GM15510 (cell line): Measurements from ENCODE around the gene SLC16A11.

Experiments
- POLR2A ChIP-seq: IDR thresholded peaks from 3 replicates; pipeline ENCODE4 v1.6.1; 2011; ENCODE audit warnings: borderline replicate concordance; ENCODE audit not compliant: insufficient read length; ENCODE audit errors: extremely low read depth

Gene SLC16A11

GRCh38 chr17:7019839-7020519, 23.9 kb downstream of the SLC16A11 start:
- TF ChIP-seq POLR2A: no peak

- TF ChIP-seq POLR2A: no peak
These were observed 24.5 kb downstream of the SLC16A11 start for GRCh38 chr17:7019367-7019766.

GRCh38 chr17:7018331-7018964, 25.4 kb downstream of the SLC16A11 start:
- TF ChIP-seq POLR2A: no peak

- no peak for TF ChIP-seq POLR2A
These were observed 26.1 kb downstream of the SLC16A11 start for GRCh38 chr17:7017827-7018200.

- TF ChIP-seq POLR2A: no peak
These were observed 26.7 kb downstream of the SLC16A11 start for GRCh38 chr17:7016886-7017826.

GRCh38 chr17:7016418-7016817, 27.5 kb downstream of the SLC16A11 start:
- no peak for TF ChIP-seq POLR2A

DNA sequence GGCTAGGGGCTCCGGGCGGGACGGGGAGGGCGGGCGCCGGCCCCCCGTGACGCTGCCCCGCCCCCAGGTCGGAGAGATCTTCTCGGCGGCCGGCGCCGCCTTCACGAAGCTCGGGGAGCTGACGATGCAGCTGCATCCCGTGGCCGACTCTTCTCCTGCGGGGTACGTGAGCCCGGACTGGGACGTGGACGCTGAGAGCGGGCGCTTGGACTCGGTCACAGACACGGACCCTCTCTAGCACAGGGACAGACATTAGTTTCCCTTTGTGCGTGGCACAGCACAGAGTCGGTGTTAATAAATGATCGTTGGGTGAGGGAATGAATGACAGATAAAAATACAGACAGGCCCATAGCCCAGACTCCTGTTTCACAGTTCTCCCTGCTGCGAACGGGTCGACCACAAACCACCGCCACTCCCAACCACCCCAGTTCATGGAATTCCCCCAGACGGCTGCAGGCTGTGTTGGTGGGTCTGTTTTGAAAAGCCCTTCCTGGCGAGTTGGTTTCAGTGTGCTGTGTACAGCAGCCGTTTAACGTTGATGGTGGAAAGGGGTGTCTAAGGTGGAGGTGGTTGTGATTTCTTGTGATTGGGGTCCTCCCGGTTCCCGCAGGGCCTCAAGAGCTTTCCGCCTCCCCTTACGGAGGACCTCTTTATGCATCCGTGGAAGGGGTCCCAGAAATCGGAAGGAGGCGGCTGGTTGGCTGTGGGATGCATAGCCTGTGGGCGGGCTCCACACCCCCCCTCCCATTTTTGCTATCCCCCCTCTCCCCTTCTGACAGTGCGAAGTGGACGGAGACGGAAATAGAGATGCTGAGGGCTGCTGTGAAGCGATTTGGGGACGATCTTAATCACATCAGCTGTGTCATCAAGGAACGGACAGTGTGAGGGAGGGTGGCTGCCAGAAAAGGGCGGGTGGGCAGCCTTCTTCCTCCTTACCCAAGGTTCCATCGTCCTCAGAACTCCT, 28.6 kb downstream of the SLC16A11 start:
- TF ChIP-seq POLR2A: peak; percentile 65

DNA sequence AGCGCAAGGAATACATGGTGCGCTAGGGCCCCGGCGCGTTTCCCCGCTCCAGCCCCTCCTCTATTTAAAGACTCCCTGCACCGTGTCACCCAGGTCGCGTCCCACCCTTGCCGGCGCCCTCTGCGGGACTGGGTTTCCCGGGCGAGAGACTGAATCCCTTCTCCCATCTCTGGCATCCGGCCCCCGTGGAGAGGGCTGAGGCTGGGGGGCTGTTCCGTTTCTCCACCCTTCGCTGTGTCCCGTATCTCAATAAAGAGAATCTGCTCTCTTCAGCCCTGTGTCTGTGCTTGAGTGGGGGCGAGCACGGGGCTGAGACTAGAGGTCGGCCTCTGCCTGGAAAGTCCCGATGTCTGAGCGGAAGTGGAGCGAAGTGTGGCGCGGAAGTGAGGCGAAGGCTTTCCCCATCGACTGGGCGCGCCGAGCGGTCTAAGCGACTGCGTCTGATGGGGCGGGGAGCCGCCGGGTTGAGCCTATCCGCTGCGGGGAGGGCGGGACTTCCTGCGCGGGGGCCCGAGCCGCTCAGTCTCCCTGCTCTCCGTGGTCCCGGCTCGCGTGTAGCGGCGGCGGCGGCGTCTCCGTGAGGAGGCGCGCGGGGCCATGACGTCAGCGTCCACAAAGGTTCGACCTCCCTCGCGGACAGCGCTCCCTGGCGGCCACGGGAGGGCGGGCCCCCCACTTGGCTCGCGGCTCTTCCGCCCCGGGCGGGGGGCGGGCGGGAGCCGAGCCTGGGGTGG, 29.5 kb downstream of the SLC16A11 start:
- TF ChIP-seq POLR2A: peak; percentile 84

DNA sequence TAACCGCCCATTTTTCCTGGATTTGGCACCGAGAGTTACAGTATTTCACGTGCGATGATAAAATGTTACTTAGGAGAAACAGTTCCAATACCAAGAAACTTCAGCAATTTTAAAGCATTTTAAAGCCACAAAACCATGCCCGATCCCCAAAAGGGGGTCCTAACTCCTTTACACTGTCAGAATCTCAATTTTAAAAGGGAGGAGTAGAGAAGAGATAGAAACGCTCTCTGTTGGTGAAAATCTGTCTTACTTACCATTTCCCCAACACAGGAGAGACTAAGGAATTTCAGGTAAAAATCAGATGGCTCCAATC, 32.0 kb downstream of the SLC16A11 start:
- no peak for TF ChIP-seq POLR2A

DNA sequence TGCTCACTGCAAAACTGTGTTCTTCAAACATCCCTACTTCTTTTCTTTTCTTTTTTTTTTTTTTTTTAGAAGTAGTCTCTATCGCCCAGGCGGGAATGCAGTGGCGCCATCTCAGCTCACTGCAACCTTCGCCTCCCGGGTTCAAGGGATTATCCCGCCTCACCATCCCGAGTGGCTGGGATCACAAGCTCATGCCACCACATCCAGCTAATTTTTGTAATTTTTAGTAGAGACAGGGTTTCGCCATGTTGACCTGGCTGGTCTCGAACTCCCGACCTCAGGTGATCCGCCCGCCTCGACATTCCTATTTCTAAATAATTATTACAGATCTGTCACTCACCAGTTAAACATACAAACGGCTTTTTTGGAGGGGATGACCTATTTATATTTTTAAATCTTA, 32.5 kb downstream of the SLC16A11 start:
- TF ChIP-seq POLR2A: no peak

DNA sequence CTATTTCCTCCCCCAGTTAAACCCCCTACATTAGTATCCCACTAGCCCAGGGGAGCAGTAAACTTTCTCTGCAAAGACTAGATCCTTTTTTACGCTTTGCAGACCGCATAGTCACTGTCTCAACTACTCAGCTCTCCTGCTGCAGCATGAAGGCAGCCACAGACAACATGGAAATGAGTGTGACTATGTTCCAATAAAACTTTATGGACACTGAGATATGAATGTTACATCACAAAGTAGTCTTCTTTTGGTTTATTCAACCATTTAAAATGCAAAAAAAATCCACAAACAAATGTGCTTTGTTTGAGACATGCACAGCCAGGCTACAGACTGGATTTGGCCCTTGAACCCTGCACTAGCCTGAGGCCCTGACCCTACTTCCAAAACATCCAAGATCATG, 33.4 kb downstream of the SLC16A11 start:
- no peak for TF ChIP-seq POLR2A

DNA sequence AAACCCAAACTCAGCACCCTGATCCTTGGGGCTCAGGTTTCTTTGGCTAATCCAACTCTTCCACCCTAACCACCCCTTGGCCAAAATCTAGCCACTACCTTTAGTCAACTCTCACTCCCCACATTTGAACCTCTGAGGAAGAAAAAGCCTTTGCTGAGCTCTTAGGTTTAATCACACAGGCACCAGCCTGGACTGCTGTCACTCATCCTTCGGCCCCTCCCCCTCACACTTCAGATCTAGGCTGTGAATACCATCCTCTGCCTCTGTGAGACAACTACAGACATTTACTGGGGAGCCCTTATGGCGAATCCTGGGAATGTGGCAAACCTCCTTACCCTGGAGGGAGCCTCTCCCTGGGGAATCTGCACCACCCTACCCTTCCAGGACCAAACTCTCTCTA, 36.7 kb downstream of the SLC16A11 start:
- no peak for TF ChIP-seq POLR2A

- no peak for TF ChIP-seq POLR2A
These were observed 38.2 kb downstream of the SLC16A11 start for GRCh38 chr17:7005716-7006115.
